Measurements from ENCODE around the gene CYP4F11. TPM values are rescaled to one million over a fixed set of nuclear protein-coding genes. Genes with fewer than 3 reads are reported as not detected.

The CYP4F11 gene
- total and polyA plus RNA-seq, 2 of the 4 experiments (the other 2 are of a cell fraction): not detected

DNA sequence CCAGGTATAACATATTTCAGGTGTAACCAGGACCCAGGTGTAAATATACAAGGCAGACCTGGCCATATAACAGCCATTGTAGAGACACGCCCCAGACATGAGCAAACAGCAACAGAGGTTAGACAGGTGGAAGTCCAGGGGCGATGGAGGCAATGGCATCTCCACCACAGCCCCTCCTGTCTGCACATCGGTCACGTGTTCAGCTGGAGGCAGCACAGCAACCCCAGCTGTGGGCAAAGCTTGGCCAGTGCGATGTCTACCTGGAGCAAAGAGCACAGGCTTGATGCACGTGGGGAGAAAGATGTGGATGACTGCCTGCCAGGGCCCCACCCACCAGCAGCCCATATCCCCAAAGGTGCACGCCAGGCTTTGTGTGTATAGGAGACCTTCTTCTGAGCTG is 40.9 kb downstream of the CYP4F11 start:
- H2AFZ ChIP-seq (replicated peaks; ENCODE audit: low read length, poor library complexity): no peak overlapping the region
- H3K36me3 ChIP-seq (ENCODE audit: control insufficient read depth, insufficient read depth, low read length): no peaks in the 10 kb centered on the region
- ChIA-PET POLR2A (ENCODE audit: unreplicated experiment) (no interaction called here), CTCF (interaction anchor here (0.9 kb wide), 1 partner anchor 50 kb away, joined by 3 read pairs; no protein-coding TSS in a partner anchor)
- H3K79me1 ChIP-seq (ENCODE audit: low read depth in 1 of 2, low read length in 2 of 2): no peaks in the 10 kb centered on the region
- H2BK15ac ChIP-seq (ENCODE audit: low read depth, low read length): no peak overlapping the region
- in situ Hi-C loops (cut with MboI; ENCODE audit: low sequenced_read_pairs): no loop called here
- H2BK5ac ChIP-seq (ENCODE audit: low read depth, low read length, poor library complexity, severe bottlenecking): no peak overlapping the region
- no peak overlapping the region for H4K5ac ChIP-seq (ENCODE audit: low read depth, low read length)
- H3K9ac ChIP-seq (ENCODE audit: low read depth, low read length): no peak overlapping the region
- no peak overlapping the region for H2BK120ac ChIP-seq (ENCODE audit: low read depth, low read length)
- dilution Hi-C loops (cut with HindIII; ENCODE audit: low sequenced_read_pairs, unreplicated experiment): no loop called here
- ATAC-seq (ENCODE audit: low read depth) (no peak), DNase-seq (no peak)
- H3K9me1 ChIP-seq (ENCODE audit: insufficient read depth, low read length): no peaks in the 10 kb centered on the region
- no peak overlapping the region for H2AK9ac ChIP-seq (replicated peaks; ENCODE audit: low read depth, low read length, poor library complexity)
- intact Hi-C loops (cut with micrococcal nuclease): no loop called here
- no peak overlapping the region for H3K14ac ChIP-seq (replicated peaks; ENCODE audit: low read depth, low read length)
- H4K20me1 ChIP-seq (ENCODE audit: insufficient read depth, low read length): no peaks in the 10 kb centered on the region
- H4K8ac ChIP-seq (ENCODE audit: low read depth in 2 of 2, low read length in 2 of 2): no peak overlapping the region
- BruUV-seq (replicated peaks): no TSS peak
- no peak overlapping the region for H3K4ac ChIP-seq (ENCODE audit: low read depth, low read length)
- H3K4me2 ChIP-seq (ENCODE audit: low read depth, low read length): no peak overlapping the region
- no peak for TF ChIP-seq FOS (IDR thresholded peaks at IDR 0.05; ENCODE audit: low read depth, low read length)
- TF ChIP-seq, protein P1, sequence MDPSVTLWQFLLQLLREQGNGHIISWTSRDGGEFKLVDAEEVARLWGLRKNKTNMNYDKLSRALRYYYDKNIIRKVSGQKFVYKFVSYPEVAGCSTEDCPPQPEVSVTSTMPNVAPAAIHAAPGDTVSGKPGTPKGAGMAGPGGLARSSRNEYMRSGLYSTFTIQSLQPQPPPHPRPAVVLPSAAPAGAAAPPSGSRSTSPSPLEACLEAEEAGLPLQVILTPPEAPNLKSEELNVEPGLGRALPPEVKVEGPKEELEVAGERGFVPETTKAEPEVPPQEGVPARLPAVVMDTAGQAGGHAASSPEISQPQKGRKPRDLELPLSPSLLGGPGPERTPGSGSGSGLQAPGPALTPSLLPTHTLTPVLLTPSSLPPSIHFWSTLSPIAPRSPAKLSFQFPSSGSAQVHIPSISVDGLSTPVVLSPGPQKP (IDR thresholded peaks at IDR 0.05; ENCODE audit: borderline replicate concordance, low read depth, low read length): no peak
- TF ChIP-seq POLR2A (IDR thresholded peaks at IDR 0.05; ENCODE audit: low read depth, low read length): no peak
- no peak for TF ChIP-seq NFE2L2 (IDR thresholded peaks at IDR 0.05; ENCODE audit: low read depth, low read length)
- TF ChIP-seq CTCF (conservative IDR thresholded peaks at IDR 0.05; ENCODE audit: low read depth, low read length): no peak
- TF ChIP-seq, protein P2, sequence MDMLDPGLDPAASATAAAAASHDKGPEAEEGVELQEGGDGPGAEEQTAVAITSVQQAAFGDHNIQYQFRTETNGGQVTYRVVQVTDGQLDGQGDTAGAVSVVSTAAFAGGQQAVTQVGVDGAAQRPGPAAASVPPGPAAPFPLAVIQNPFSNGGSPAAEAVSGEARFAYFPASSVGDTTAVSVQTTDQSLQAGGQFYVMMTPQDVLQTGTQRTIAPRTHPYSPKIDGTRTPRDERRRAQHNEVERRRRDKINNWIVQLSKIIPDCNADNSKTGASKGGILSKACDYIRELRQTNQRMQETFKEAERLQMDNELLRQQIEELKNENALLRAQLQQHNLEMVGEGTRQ (IDR thresholded peaks at IDR 0.05; ENCODE audit: low read depth, low read length): no peak
- TF ChIP-seq CHD1 (IDR thresholded peaks at IDR 0.05; ENCODE audit: low read depth, low read length): no peak
- no peak for TF ChIP-seq BHLHE40 (IDR thresholded peaks at IDR 0.05; ENCODE audit: low read depth, low read length)
- no peak for TF ChIP-seq MAZ (IDR thresholded peaks at IDR 0.05; ENCODE audit: borderline replicate concordance, low read depth, low read length)
- no peak for TF ChIP-seq RFX5 (IDR thresholded peaks at IDR 0.05; ENCODE audit: low read depth, low read length)
- no peak for TF ChIP-seq MAFK (IDR thresholded peaks at IDR 0.05; ENCODE audit: low read depth, low read length)
- no peak for TF ChIP-seq SMC3 (IDR thresholded peaks at IDR 0.05; ENCODE audit: low read depth, low read length)
- TF ChIP-seq MXI1 (IDR thresholded peaks at IDR 0.05; ENCODE audit: borderline replicate concordance, low read depth, low read length): no peak
- H3K9me3 ChIP-seq (ENCODE audit: control insufficient read depth, insufficient read depth, low read length): peaks cover 30% of the 10 kb centered on the region; the same call in 1 of the 2 replicates
- no peak overlapping the region for H3K4me3 ChIP-seq (ENCODE audit: insufficient read depth, low read depth, low read length)
- no peak overlapping the region for H3K56ac ChIP-seq (ENCODE audit: extremely low read depth, insufficient read depth, low read length)
- H3K18ac ChIP-seq (ENCODE audit: low read depth, low read length): no peak overlapping the region
- no peak overlapping the region for H3K27ac ChIP-seq (ENCODE audit: insufficient read depth, low read length)
- no peak overlapping the region for H2AK5ac ChIP-seq (ENCODE audit: low read depth, low read length)
- H3K4me1 ChIP-seq (ENCODE audit: control insufficient read depth, insufficient read depth, low read length): no peaks in the 10 kb centered on the region
- no peaks in the 10 kb centered on the region for H3K27me3 ChIP-seq (ENCODE audit: control insufficient read depth, insufficient read depth, low read length)
- H4K91ac ChIP-seq (ENCODE audit: insufficient read depth, low read depth, low read length): no peak overlapping the region
- H2BK20ac ChIP-seq (ENCODE audit: low read depth, low read length): no peak overlapping the region
- 0% methylated on average over 1 of the region's 7 CpGs; no CpG with 5 or more reads in 1 of the 2 experiments for WGBS, 2 experiments (ENCODE audit: extremely low coverage in 2 of 2, insufficient read length in 1 of 2)
- no peak overlapping the region for H3K23ac ChIP-seq (ENCODE audit: low read depth, low read length)

All from IMR-90 (cell line).